HepG2 (cell line): ENCODE measurements around the gene PSORS1C1. TPM values are rescaled to one million over a fixed set of nuclear protein-coding genes. Genes with fewer than 3 reads are reported as not detected.

Experiments used
- IKZF1 ChIP-seq: fragments of 450-650 bp; IDR thresholded peaks from 2 replicates; pipeline ENCODE4 v1.7.1; 2016
- MIER3 ChIP-seq: IDR thresholded peaks from 2 replicates; pipeline ENCODE4 v1.6.1; 2016; ENCODE audit warnings: missing compliant biosample characterization, borderline replicate concordance
- MNT ChIP-seq: fragments of 450-650 bp; IDR thresholded peaks from 2 replicates; pipeline ENCODE4 v1.6.1; 2016
- NR1H2 ChIP-seq: sonication (generic); formaldehyde crosslinking; IDR thresholded peaks from 2 replicates; pipeline ENCODE4 v1.8.1; 2022; ENCODE audit warnings: low read depth, missing genetic modification reagents, borderline replicate concordance
- PATZ1 ChIP-seq: sonication (generic); formaldehyde crosslinking; IDR thresholded peaks from 2 replicates; pipeline ENCODE4 v1.4.0; 2020; ENCODE audit warnings: missing genetic modification reagents
- REXO4 ChIP-seq: sonication (generic); formaldehyde crosslinking; IDR thresholded peaks from 2 replicates; pipeline ENCODE4 v1.8.0; 2022; ENCODE audit warnings: missing genetic modification reagents, mild to moderate bottlenecking, borderline replicate concordance
- SIN3B ChIP-seq: fragments of 150-350 bp; IDR thresholded peaks from 2 replicates; pipeline ENCODE4 v1.6.1; 2014; ENCODE audit warnings: low read length
- TFDP2 ChIP-seq: sonication (generic); formaldehyde crosslinking; IDR thresholded peaks from 2 replicates; pipeline ENCODE4 v1.4.0; 2020; ENCODE audit warnings: missing genetic modification reagents
- ZBTB25 ChIP-seq: IDR thresholded peaks from 2 replicates; pipeline ENCODE4 v1.6.1; 2018; ENCODE audit warnings: missing genetic modification reagents
- ZBTB7A ChIP-seq: sonication (generic); formaldehyde crosslinking; IDR thresholded peaks from 2 replicates; pipeline ENCODE4 v1.8.0; 2022; ENCODE audit warnings: mild to moderate bottlenecking, missing genetic modification reagents
- ZNF205 ChIP-seq: IDR thresholded peaks from 2 replicates; pipeline ENCODE4 v1.6.1; 2018; ENCODE audit warnings: missing biosample characterization, missing genetic modification reagents
- ZNF333 ChIP-seq: sonication (generic); formaldehyde crosslinking; IDR thresholded peaks from 2 replicates; pipeline ENCODE4 v1.4.0; 2020; ENCODE audit warnings: mild to moderate bottlenecking, missing genetic modification reagents, borderline replicate concordance
- ZNF33A ChIP-seq: sonication (generic); formaldehyde crosslinking; IDR thresholded peaks from 2 replicates; pipeline ENCODE4 v1.5.1; 2020; ENCODE audit warnings: missing genetic modification reagents, mild to moderate bottlenecking, moderate library complexity, borderline replicate concordance
- ZNF382 ChIP-seq: sonication (generic); formaldehyde crosslinking; IDR thresholded peaks from 2 replicates; pipeline ENCODE4 v1.5.0; 2020; ENCODE audit warnings: missing genetic modification reagents, mild to moderate bottlenecking, borderline replicate concordance
- ZNF503 ChIP-seq: sonication (generic); formaldehyde crosslinking; IDR thresholded peaks from 2 replicates; pipeline ENCODE4 v1.4.0; 2020; ENCODE audit warnings: missing genetic modification reagents
- ZNF597 ChIP-seq: sonication (generic); formaldehyde crosslinking; IDR thresholded peaks from 2 replicates; pipeline ENCODE4 v1.5.0; 2020; ENCODE audit warnings: missing genetic modification reagents
- ZNF776 ChIP-seq: sonication (generic); formaldehyde crosslinking; IDR thresholded peaks from 2 replicates; pipeline ENCODE4 v1.4.0; 2020; ENCODE audit warnings: mild to moderate bottlenecking, missing genetic modification reagents
- ZNF790 ChIP-seq: sonication (generic); formaldehyde crosslinking; IDR thresholded peaks from 2 replicates; pipeline ENCODE4 v1.8.0; 2022; ENCODE audit warnings: missing genetic modification reagents, mild to moderate bottlenecking, borderline replicate concordance
- ZSCAN12 ChIP-seq: sonication (generic); formaldehyde crosslinking; IDR thresholded peaks from 2 replicates; pipeline ENCODE4 v1.9.0; 2021; ENCODE audit warnings: mild to moderate bottlenecking, missing genetic modification reagents
- polyA plus RNA-seq, 8 experiments: library from polyadenylated mRNA; depleted of rRNA in 3 of 8; stranded (reverse) in 7 of 8; unstranded in 1 of 8; fragments of >200 nt; fragmentation: Illumina TruSeq in 4 of 8; extraction: Trizol in 4 of 8; gene quantifications; 2 replicates each; pipeline versions ENCODE4 v1.2.1 to v1.2.3, GENCODE V29; 2011 to 2016; ENCODE audit warnings: low read depth in 4 of 8, missing spikeins in 1 of 8, mixed read lengths in 1 of 8; ENCODE audit not compliant: insufficient read depth in 1 of 8
- total RNA-seq, 5 experiments: library from RNA; depleted of rRNA; stranded (reverse); fragments of >200 nt; fragmentation: Illumina TruSeq; extraction: Trizol; gene quantifications; 2 replicates each; pipeline ENCODE4 v1.2.3, GENCODE V29; 2016; ENCODE audit warnings: low read depth in 1 of 5

The PSORS1C1 gene
- total and polyA plus RNA-seq, 2 of the 13 experiments (the other 11 are each of a cell fraction or from before 2014, with no cell fraction given), result 0.01 to 0.02 TPM

- no peak for TF ChIP-seq ZNF790 (CRISPR knock-in tag)
- TF ChIP-seq ZNF333 (CRISPR knock-in tag), result no peak
- TF ChIP-seq ZNF503, result no peak
- TF ChIP-seq NR1H2 (CRISPR knock-in tag), result no peak
- no peak for TF ChIP-seq ZNF33A
- peak; percentile 99 for TF ChIP-seq TFDP2 (CRISPR knock-in tag)
- peak; percentile 29; the same call in 1 of the 2 replicates for TF ChIP-seq ZNF776
- no peak for TF ChIP-seq ZSCAN12 (CRISPR knock-in tag)
- 0 out of 2 replicates have a peak, but pooled peaks have one; percentile 17 for TF ChIP-seq PATZ1
- TF ChIP-seq ZBTB25, result no peak
- TF ChIP-seq ZNF382, result no peak
- no peak for TF ChIP-seq REXO4 (CRISPR knock-in tag)
- TF ChIP-seq IKZF1, result no peak
- peak; percentile 88 for TF ChIP-seq SIN3B
- TF ChIP-seq MNT, result peak; percentile 57
- TF ChIP-seq ZNF205 (CRISPR knock-in tag), result no peak
- TF ChIP-seq ZNF597, result no peak
- TF ChIP-seq ZBTB7A (CRISPR knock-in tag), result no peak
- TF ChIP-seq MIER3, result peak; percentile 16; the same call in 1 of the 2 replicates
Observed at GRCh38 chr6:31158140-31158862, 43.7 kb downstream of the PSORS1C1 start, which contains the start of gene TCF19 (continued).
